Natural killer cell (primary cell): ENCODE measurements around the gene KCTD7. TPM values are rescaled to one million over a fixed set of nuclear protein-coding genes. Genes with fewer than 3 reads are reported as not detected.

Source experiments
- ATAC-seq, 3 donors: fragments of 150-1000 bp in 2 of 3; fragments of 200-7000 bp in 1 of 3; cut with Tn5 transposase; 1 replicate in 1 of 3; 2 replicates in 2 of 3; pipeline ENCODE4 v1.10.0; 2021; ENCODE audit warnings: mild to moderate bottlenecking in 2 of 3, moderate library complexity in 2 of 3
- DNase-seq, 2 donors: peaks; one replicate each; pipeline versions ENCODE4 v3.0.0 to v3.0.0-alpha.2; 2013 to 2021; ENCODE audit warnings: mixed read lengths in 1 of 2
- H3K27ac ChIP-seq: one replicate; pipeline ENCODE4 v1.5.1; 2013; ENCODE audit warnings: mild to moderate bottlenecking, low read length
- H3K27me3 ChIP-seq: one replicate; pipeline ENCODE4 v1.6.1; 2013; ENCODE audit warnings: low read length; ENCODE audit not compliant: control insufficient read depth, insufficient read depth
- H3K36me3 ChIP-seq: one replicate; pipeline ENCODE4 v1.6.1; 2013; ENCODE audit warnings: low read length; ENCODE audit not compliant: control insufficient read depth, insufficient read depth
- H3K4me1 ChIP-seq: one replicate; pipeline ENCODE4 v1.6.1; 2013; ENCODE audit warnings: low read length; ENCODE audit not compliant: control insufficient read depth, insufficient read depth
- H3K4me3 ChIP-seq: one replicate; pipeline ENCODE4 v1.5.1; 2013; ENCODE audit warnings: low read length
- H3K9me3 ChIP-seq: one replicate; pipeline ENCODE4 v1.6.1; 2013; ENCODE audit warnings: low read length; ENCODE audit not compliant: control insufficient read depth, insufficient read depth
- H3K27ac Mint-ChIP-seq, 2 donors: one replicate each; pipeline ENCODE4 v1.8.0; 2022; ENCODE audit warnings: mild to moderate bottlenecking in 2 of 2, mixed read lengths in 2 of 2, moderate library complexity in 1 of 2
- H3K27me3 Mint-ChIP-seq, 2 donors: one replicate each; pipeline ENCODE4 v1.8.0; 2022; ENCODE audit warnings: low read depth in 2 of 2, mixed read lengths in 2 of 2
- H3K36me3 Mint-ChIP-seq: one replicate; pipeline ENCODE4 v1.8.0; 2022; ENCODE audit warnings: mixed read lengths
- H3K4me1 Mint-ChIP-seq, 2 donors: one replicate each; pipeline ENCODE4 v1.8.0; 2022; ENCODE audit warnings: mixed read lengths in 2 of 2
- H3K4me3 Mint-ChIP-seq: one replicate; pipeline ENCODE4 v1.8.0; 2022; ENCODE audit warnings: mild to moderate bottlenecking, moderate library complexity, mixed read lengths
- H3K9me3 Mint-ChIP-seq, 2 donors: one replicate each; pipeline ENCODE4 v1.8.0; 2022; ENCODE audit warnings: mixed read lengths in 2 of 2
- WGBS: methylation state at CpG from one replicate; pipeline ENCODE4 v1.1.7; 2013; ENCODE audit warnings: missing lambda C conversion rate; ENCODE audit not compliant: insufficient coverage; 5-methylcytosine and 5-hydroxymethylcytosine counted together
- intact Hi-C: fragments of 100-400 bp; cut with micrococcal nuclease; formaldehyde crosslinking; loops from one replicate; pipeline ENCODE4 v1.14.2; 2022
- total RNA-seq, 4 donors: library from RNA; stranded (reverse); fragments of 120-200 nt in 1 of 4; gene quantifications; one replicate each; pipeline versions ENCODE4 v1.2.3 to v1.2.4, GENCODE V29; 2013 to 2022
- TF ChIP-seq, protein P1 (sequence below): fragments of 200-600 bp; IDR thresholded peaks from one replicate; pipeline ENCODE4 v1.8.0; 2022; ENCODE audit warnings: antibody characterized with exemption

The KCTD7 gene
- total RNA-seq, 3 donors from 2014 or later (not counting 1 experiment from before 2014, with no cell fraction given), result 29.3 to 33.0 (median 31.7) TPM

DNA sequence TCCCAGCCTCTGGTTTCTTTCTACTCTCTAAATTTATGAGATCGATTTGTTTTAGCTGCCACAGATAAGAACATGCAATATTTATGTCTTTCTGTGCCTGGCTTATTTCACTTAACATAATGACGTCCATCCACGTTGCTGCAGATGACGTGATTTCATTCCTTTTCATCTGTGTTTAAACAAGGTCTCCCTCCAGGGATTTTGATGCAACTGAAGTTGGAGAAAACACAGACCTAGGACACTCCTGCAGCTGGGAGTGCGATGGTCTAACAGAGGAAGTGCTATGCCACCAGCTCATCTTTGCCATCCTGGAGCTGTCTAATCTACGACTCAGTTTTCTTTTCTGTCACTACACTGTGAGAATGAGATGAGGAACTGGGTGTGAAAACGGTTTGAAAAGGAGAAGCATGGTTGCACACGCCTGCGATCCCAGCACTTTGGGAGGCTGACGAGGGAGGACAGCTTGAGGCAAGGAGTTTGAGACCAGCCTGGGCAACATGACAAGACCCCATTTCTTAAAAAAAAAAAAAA lies 1.5 kb upstream of the KCTD7 start:
- no peak overlapping the region for H3K4me3 ChIP-seq
- Mint-ChIP-seq H3K4me1 (peaks cover 33 to 35% of the 10 kb centered on the region in 2 donors), H3K27ac (peak overlapping the region; percentile 74 to 77), H3K9me3 (no peaks in the 10 kb centered on the region), H3K27me3 (no peaks in the 10 kb centered on the region), H3K4me3 (peak overlapping the region; percentile 80), H3K36me3 (no peaks in the 10 kb centered on the region)
- WGBS, result 23% methylated on average over 10 of the region's 10 CpGs
- H3K36me3 ChIP-seq, result no peaks in the 10 kb centered on the region
- peak in 1 of 2 donors; percentile 14 for DNase-seq
- TF ChIP-seq, protein P1, sequence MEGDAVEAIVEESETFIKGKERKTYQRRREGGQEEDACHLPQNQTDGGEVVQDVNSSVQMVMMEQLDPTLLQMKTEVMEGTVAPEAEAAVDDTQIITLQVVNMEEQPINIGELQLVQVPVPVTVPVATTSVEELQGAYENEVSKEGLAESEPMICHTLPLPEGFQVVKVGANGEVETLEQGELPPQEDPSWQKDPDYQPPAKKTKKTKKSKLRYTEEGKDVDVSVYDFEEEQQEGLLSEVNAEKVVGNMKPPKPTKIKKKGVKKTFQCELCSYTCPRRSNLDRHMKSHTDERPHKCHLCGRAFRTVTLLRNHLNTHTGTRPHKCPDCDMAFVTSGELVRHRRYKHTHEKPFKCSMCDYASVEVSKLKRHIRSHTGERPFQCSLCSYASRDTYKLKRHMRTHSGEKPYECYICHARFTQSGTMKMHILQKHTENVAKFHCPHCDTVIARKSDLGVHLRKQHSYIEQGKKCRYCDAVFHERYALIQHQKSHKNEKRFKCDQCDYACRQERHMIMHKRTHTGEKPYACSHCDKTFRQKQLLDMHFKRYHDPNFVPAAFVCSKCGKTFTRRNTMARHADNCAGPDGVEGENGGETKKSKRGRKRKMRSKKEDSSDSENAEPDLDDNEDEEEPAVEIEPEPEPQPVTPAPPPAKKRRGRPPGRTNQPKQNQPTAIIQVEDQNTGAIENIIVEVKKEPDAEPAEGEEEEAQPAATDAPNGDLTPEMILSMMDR, result no peak
- no peaks in the 10 kb centered on the region for H3K27me3 ChIP-seq
- no peak for ATAC-seq
- no peaks in the 10 kb centered on the region for H3K9me3 ChIP-seq
- peaks cover 39% of the 10 kb centered on the region for H3K4me1 ChIP-seq
- no peak overlapping the region for H3K27ac ChIP-seq
- intact Hi-C loops, result no loop called here

DNA sequence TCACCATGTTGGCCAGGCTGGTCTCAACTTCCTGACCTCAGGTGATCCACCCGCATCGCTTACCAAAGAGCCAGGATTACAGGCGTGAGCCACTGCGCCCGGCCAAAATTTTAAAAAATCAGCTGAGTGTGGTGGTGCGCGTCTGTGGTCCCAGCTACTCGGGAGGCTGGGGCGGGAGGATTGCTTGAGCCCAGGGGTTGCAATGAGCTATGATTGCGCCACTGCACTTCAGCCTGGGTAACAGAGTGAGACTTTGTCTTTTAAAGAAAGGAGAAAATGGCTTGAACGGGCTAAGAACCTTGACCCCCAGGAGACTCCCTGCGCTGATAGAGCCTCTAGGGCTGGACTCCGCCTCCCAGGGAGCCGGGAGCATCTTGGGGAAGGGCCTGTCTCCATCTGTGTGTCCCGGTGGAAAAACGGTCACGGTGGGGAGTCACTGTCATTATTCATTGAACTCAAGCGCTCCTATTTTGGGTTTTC lies 760 bp upstream of the KCTD7 start:
- no peaks in the 10 kb centered on the region for H3K36me3 Mint-ChIP-seq
- H3K36me3 ChIP-seq, result no peaks in the 10 kb centered on the region
- peaks cover 46% of the 10 kb centered on the region for H3K4me1 ChIP-seq
- intact Hi-C loops, result loop anchor here (1.0 to 2.0 kb wide), 5 partner anchors 26 to 293 kb away; partner anchors contain the start of gene TMEM248
- no peaks in the 10 kb centered on the region for H3K9me3 Mint-ChIP-seq
- H3K4me1 Mint-ChIP-seq, result peaks cover 40 to 42% of the 10 kb centered on the region in 2 donors
- DNase-seq (no peak), ATAC-seq (peak in 1 of 3 donors; percentile 0)
- TF ChIP-seq, protein P1, result no peak
- H3K9me3 ChIP-seq, result no peaks in the 10 kb centered on the region
- peak overlapping the region; percentile 66 for H3K4me3 ChIP-seq
- no peaks in the 10 kb centered on the region for H3K27me3 Mint-ChIP-seq
- under 1% methylated on average over 18 of the region's 18 CpGs for WGBS
- H3K27ac Mint-ChIP-seq, result peak overlapping the region; percentile 77 to 89
- no peaks in the 10 kb centered on the region for H3K27me3 ChIP-seq
- H3K27ac ChIP-seq, result peak overlapping the region; percentile 90
- H3K4me3 Mint-ChIP-seq, result peak overlapping the region; percentile 88

DNA sequence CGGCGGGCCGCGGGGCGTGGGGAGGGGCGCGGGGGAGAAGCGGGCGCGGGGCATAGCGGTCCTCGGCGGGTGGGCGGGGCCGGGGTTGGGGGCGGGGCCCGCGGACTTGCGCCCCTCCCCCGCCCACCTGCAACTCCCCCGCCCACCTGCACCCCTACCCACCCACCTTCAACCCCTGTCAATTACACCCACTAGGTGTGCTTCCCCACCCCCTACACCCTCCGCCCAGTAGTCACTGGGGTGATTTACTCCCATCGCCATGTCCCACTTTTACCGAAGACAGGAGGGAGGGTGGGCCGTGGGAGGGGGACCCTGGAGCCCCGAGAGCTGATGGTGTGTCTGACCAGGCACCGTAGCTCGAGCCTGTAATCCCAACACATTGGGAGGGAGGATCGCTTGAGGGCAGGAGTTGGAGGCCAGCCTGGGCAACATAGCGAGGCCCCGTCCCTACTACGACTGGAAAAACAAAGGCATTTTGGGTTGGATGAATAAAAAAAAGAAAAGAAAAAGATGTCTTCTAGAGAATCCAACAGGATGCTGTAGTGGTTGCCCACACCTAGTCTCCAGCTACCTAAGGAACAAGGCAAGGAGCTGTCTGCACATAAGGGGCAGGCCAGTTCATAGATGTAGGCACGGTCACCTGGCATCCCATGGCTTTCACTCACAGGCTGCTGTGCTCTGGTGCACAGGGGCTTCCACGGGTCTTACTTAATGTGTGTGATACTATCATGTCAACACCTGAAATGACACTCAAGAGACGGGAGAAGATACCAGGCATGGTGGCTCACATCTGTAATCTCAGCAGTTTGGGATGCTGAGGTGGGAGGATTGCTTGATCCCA lies 761 bp downstream of the KCTD7 start:
- peak overlapping the region; percentile 42 for H3K4me3 ChIP-seq
- peak; percentile 11 to 23 (median 22) for ATAC-seq
- Mint-ChIP-seq H3K9me3 (no peaks in the 10 kb centered on the region), H3K36me3 (no peaks in the 10 kb centered on the region), H3K4me1 (peaks cover 43 to 47% of the 10 kb centered on the region in 2 donors), H3K27ac (peak overlapping the region; percentile 77 to 89), H3K4me3 (peak overlapping the region; percentile 88), H3K27me3 (no peaks in the 10 kb centered on the region)
- 28% methylated on average over 27 of the region's 35 CpGs for WGBS
- H3K4me1 ChIP-seq, result peaks cover 58% of the 10 kb centered on the region
- peaks cover 5% of the 10 kb centered on the region for H3K36me3 ChIP-seq
- intact Hi-C loops, result loop anchor here (2.0 kb wide), 3 partner anchors 37 to 291 kb away; partner anchors contain the start of gene TMEM248
- peak overlapping the region; percentile 78 for H3K27ac ChIP-seq
- H3K9me3 ChIP-seq, result no peaks in the 10 kb centered on the region
- TF ChIP-seq, protein P1, result no peak
- DNase-seq, result peak in 1 of 2 donors; percentile 34
- no peaks in the 10 kb centered on the region for H3K27me3 ChIP-seq
